KOPT-K1 (cell line): ENCODE measurements around the gene MGARP.
"Not testable (repeated sequence)": the region's sequence is repeated elsewhere in the genome, so short reads cannot be mapped to it uniquely, and the experiment has no call there.

Experiments used
- H3K27ac ChIP-seq: fragments of 200-600 bp; sonication (generic); 2 replicates; pipeline ENCODE4 v1.5.1; 2016; ENCODE audit warnings: antibody characterized with exemption, mild to moderate bottlenecking, low read depth, low read length; ENCODE audit not compliant: poor library complexity, severe bottlenecking
- H3K36me3 ChIP-seq: fragments of 200-600 bp; sonication (generic); 2 replicates; pipeline ENCODE4 v1.5.1; 2017; ENCODE audit warnings: antibody characterized with exemption, mild to moderate bottlenecking, low read length, moderate library complexity; ENCODE audit not compliant: insufficient read depth
- H3K9me3 ChIP-seq: fragments of 200-600 bp; sonication (generic); 2 replicates; pipeline ENCODE4 v1.5.1; 2017; ENCODE audit warnings: antibody characterized with exemption, low read length, mild to moderate bottlenecking; ENCODE audit not compliant: insufficient read depth, poor library complexity, severe bottlenecking

Gene MGARP

GRCh38 chr4:139279760-139280620, at the start of gene MGARP:
Gene MGARP, minus strand, starts transcription at chr4:139280225. Its CDS starts 67 bp downstream, at chr4:139280158.
- Histone ChIP-seq H3K9me3 (no peaks in the 10 kb centered on the region), H3K36me3 (no peaks in the 10 kb centered on the region), H3K27ac (no peak within 1 kb of the TSS)

DNA sequence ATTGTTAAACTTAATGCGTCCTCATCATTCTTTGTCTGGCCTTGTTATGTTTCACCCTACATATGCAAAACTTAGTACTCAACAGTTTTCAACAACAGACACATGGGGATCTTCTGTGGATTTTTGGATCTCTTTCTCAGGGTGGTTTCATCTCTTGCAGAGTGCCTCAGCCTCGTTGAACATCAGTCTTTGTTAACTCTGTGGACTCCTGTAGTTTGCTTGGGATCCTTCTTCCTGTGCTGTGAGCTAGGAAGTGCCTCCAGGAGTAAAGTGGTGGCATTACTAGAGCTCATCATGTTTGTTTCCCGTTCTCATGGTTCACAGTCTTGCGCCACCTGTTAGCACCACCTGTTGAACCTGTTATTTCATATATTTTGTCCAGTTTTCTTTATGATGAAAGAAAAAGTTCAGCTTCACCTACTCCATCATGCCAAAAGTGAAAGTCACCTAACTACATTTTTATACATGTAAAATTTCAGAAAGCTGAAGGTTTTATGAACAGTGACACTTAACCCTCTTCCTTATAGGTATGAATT, 49.7 kb upstream of the MGARP start:
- H3K36me3 ChIP-seq = peaks cover 75% of the 10 kb centered on the region
- H3K9me3 ChIP-seq = peaks cover 8% of the 10 kb centered on the region
- no peak overlapping the region for H3K27ac ChIP-seq

DNA sequence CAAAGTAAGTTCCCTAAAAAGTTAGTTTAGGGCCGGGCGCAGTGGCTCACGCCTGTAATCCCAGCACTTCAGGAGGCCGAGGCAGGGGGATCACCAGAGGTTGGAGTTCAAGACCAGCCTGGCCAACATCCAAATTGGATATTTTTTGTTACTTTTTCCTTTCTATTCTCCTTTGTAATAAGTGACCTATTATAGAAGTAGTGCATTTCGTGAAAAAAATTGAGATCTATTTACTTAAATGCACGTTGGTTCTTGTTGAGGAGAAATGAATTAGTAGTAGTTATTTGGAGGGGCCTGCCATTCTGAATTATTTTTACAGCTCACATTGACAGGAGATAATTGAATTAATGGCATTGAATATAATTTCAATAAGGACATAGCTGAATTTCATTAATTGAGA, 44.6 kb upstream of the MGARP start:
- H3K9me3 ChIP-seq = peaks cover 9% of the 10 kb centered on the region
- no peak overlapping the region for H3K27ac ChIP-seq
- peaks cover 41% of the 10 kb centered on the region for H3K36me3 ChIP-seq

DNA sequence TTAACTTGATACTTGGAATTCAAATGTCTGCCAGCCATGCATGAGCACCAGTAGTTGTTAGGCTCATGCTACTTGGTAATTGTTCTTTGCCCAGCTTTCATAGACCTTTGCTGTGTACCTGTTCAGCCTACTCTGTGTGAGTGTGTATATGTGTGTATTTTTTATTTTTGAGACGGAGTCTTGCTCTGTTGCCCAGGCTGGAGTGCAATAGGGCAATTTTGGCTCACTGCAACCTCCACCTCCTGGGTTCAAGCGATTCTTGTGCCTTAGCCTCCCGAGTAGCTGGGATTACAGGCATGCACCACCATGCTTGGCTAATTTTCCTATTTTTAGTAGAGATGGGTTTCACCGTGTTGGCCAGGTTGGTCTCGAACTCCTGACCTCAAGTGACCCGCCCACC, 42.5 kb upstream of the MGARP start:
- not testable (repeated sequence) for H3K27ac ChIP-seq, H3K9me3 ChIP-seq
- H3K36me3 ChIP-seq = peaks cover 31% of the 10 kb centered on the region

GRCh38 chr4:139322070-139322469, 42.0 kb upstream of the MGARP start:
- H3K9me3 ChIP-seq, H3K27ac ChIP-seq: not testable (repeated sequence)
- H3K36me3 ChIP-seq = peaks cover 31% of the 10 kb centered on the region

DNA sequence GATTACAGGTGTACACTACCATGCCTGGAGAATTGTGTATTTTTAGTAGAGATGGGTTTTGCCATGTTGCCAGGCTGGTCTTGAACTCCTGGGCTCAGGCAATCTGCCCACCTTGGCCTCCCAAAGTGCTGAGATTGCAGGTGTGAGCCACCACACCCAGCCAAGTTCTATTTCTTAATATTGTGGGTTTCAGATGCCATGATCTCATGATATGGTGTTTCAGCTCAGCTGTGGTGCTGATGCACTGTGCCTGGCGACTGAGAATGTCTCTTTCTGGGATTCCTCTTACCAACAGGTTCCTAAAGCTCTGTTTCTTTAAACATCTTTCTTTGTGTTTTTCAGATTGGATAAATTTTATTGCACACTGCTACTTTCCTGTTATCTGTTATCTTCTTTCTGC, 39.5 kb upstream of the MGARP start:
- Histone ChIP-seq H3K9me3 (peaks cover 28% of the 10 kb centered on the region), H3K27ac (no peak overlapping the region), H3K36me3 (peaks cover 46% of the 10 kb centered on the region)

DNA sequence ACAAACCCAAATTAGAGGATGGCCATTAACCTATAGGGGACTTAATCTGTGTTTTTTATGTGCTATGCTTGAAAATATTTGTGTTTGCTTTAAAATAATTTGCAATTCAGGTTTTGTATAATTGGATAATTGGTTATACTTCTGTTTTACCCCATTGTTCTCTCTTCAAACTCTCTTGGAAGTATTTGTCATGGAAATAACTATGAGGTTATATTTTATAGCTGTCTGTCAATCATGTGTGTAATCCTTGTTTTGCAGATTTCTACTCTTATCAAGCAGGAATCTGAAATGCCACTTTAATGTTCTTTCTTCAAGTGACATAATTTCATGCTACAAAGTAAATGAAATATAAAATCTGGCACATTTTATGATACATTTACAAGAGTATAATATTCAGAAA, 37.6 kb upstream of the MGARP start:
- Histone ChIP-seq H3K27ac (no peak overlapping the region), H3K9me3 (peaks cover 32% of the 10 kb centered on the region), H3K36me3 (peaks cover 55% of the 10 kb centered on the region)

DNA sequence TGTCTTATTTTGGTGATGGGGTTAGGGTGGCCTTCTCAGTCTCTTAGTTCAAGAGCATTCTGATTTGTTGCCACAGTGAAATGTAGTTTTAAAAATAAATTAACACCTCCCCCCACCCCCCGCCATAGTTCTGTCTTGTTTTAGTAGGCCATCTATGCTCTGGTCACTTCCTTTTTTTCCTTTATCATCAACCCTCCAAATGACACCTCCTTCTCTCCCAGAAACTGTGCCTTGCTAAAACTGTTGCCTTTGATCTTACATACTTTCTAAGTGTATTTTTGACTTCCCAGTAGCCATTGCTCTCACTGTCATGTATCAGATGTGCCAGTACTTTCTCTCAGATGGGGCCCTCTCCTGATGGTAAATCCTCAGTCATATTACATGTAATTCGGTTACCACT, 36.7 kb upstream of the MGARP start:
- H3K9me3 ChIP-seq = peaks cover 32% of the 10 kb centered on the region
- H3K36me3 ChIP-seq = peaks cover 62% of the 10 kb centered on the region
- no peak overlapping the region for H3K27ac ChIP-seq

DNA sequence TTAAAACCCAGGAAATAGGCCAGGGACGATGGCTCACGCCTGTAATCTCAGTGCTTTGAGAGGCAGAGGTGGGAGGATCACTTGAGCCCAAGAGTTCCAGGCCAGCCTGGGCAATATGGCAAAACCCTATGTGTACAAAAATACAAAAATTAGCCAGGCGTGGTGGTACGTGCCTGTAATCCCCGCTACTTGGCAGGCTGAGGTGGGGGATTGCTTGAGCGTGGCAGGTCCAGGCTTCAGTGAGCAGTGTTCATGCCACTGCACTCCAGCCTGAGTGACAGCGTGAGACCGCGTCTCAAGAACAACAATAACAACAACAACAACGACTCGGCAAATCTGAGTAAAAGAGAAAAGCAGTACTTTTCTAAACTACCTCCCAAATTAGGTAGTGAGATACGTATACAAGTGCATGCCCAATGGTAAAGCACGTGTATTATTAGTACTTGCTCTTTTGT, 35.2 kb upstream of the MGARP start:
- Histone ChIP-seq H3K36me3 (peaks cover 62% of the 10 kb centered on the region), H3K9me3 (peaks cover 32% of the 10 kb centered on the region), H3K27ac (no peak overlapping the region)

DNA sequence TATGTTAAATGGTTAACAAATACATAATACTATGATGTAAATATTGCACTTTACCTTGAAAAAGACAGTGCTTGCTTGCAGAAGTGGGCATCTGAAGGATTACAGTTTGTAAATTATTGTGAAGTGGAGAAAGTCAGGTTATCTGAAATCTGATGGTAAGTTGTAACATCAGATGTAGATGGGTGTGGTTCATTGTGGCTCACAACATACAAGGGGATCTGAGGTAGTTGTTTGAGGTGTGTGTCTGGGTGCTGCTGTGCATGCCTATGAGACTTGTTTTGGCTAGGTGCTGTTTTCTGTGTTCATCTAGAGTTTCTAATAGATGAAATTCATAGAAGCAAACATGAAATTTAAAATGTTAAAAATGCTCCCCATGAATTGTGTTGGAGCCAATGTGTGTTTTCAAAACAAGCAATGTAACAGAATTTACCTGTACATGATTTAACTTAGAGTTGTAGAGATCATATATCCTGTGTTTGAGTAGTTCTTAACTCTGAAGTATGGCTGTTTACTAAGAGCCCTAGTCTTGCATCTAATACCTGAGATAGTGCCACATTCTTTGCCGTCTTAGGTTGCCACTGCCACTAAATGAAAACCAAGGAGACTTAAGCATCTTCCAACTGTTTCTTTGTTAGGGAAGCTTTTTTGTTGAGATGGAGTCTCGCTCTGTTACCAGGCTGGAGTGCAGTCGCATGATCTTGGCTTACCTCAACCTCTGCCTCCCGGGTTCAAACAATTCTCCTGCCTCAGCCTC, 34.2 kb upstream of the MGARP start:
- Histone ChIP-seq H3K36me3 (peaks cover 69% of the 10 kb centered on the region), H3K27ac (no peak overlapping the region), H3K9me3 (peaks cover 29% of the 10 kb centered on the region)

DNA sequence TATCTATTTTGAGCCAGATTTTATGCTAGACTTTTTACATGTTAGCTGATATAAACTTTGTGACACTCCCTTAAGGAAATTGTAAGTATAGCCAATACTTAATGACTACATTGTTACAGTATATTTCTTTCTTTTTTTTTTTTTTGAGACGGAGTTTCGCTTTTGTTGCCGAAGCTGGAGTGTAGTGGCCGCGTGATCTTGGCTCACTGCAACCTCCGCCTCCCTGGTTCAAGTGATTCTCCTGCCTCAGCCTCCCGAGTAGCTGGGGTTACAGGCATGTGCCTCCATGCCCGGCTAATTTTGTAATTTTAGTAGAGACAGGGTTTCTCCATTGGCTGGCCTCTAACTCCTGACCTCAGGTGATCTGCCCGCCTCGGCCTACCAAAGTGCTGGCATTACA, 33.4 kb upstream of the MGARP start:
- not testable (repeated sequence) for H3K27ac ChIP-seq
- peaks cover 67% of the 10 kb centered on the region for H3K36me3 ChIP-seq

GRCh38 chr4:139312552-139313332, 32.7 kb upstream of the MGARP start:
- Histone ChIP-seq H3K9me3 (peaks cover 29% of the 10 kb centered on the region), H3K36me3 (peaks cover 68% of the 10 kb centered on the region), H3K27ac (no peak overlapping the region)

More for the DNA sequence above, 33.4 kb upstream of the MGARP start:
- H3K9me3 ChIP-seq = peaks cover 29% of the 10 kb centered on the region

DNA sequence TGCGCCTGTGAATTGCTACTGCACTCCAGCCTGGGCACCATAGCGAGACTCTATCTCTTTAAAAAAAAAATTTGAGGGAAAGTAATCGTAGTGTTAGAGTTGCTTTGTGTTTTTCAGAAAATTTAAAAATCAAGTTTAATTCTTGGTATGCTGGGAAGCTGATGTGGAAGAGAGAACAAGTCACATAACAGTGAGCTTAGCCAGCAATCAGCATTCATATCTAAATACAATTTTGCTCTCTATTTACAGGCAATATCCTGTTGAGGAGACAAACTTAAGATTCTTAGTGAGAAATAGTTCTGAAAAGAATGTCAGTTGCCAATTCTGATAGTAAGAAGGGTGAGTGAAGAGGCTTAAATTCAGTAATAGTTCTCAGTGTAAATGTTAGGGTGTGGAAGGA, 31.9 kb upstream of the MGARP start:
- Histone ChIP-seq H3K9me3 (peaks cover 27% of the 10 kb centered on the region), H3K27ac (no peak overlapping the region), H3K36me3 (peaks cover 68% of the 10 kb centered on the region)

GRCh38 chr4:139304920-139305319, 24.9 kb upstream of the MGARP start:
- peaks cover 7% of the 10 kb centered on the region for H3K9me3 ChIP-seq
- H3K36me3 ChIP-seq = peaks cover 56% of the 10 kb centered on the region
- no peak overlapping the region for H3K27ac ChIP-seq
